Activated T-cell treated with anti-CD3 and anti-CD28 coated beads for 24 hours (primary cell): Measurements from ENCODE around the gene CDH2.

Experiments used
- DNase-seq: peaks from one replicate; pipeline ENCODE4 v3.0.0-alpha.2; 2020; ENCODE audit warnings: low read depth

Gene CDH2

DNA sequence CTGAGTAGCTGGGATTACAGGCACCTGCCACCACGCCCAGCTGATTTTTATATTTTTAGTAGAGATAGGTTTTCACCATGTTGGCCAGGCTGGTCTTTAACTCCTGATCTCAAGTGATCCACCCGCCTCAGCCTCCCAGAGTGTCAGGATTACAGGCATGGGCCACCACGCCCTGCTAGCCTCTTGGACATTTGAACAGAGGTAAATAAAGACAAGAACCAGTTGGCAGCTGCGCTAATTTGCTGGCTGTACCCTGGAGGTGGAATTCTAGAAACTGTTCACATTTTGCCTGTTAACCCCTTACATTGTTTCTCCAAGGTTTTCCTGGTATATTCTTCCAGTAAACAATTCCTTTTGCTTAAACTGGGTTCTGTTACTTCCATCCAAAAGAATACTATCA lies 132.9 kb downstream of the CDH2 start:
- DNase-seq = no peak

DNA sequence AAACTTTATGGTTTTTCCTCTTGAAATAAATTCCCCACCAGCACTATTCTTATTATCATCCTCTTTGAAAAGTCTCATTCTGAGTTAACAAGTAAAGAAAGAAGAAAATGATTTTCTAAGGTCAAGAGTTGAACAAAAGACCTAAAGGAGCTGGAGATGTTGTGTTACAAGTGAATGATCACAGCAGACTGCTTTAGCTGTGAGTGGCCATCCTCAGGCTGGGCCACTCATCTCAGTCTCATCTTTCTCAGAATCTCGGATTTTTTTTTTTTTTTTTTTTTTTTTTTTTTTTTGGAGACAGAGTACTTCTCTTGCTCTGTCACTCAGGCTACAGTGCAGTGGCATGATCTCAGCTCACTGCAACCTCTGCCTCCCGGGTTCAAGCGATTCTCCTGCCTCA lies 133.3 kb downstream of the CDH2 start:
- DNase-seq = no peak

- DNase-seq = no peak
Measured at GRCh38 chr18:28041366-28041765, 135.6 kb downstream of the CDH2 start.

- DNase-seq = no peak
Measured at GRCh38 chr18:28040716-28041115, 136.2 kb downstream of the CDH2 start.

DNA sequence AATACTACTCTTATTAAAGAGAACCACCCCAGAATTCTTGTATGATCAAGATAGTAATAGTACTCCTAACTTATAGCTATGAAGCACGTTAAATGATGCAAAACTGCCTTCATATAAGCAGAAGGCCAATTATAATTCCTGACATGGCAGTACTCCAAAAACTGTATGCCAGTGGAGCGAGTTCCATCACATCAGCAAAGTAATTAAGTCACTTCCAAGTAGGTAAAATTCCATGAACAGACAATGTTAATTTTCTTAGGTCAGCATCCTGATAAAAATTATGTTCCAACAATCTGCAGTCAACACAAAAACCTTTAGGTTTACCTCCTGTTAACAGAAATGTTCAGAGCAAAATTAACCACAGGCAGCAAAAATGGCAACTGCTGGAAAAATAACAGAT lies 136.7 kb downstream of the CDH2 start:
- no peak for DNase-seq

DNA sequence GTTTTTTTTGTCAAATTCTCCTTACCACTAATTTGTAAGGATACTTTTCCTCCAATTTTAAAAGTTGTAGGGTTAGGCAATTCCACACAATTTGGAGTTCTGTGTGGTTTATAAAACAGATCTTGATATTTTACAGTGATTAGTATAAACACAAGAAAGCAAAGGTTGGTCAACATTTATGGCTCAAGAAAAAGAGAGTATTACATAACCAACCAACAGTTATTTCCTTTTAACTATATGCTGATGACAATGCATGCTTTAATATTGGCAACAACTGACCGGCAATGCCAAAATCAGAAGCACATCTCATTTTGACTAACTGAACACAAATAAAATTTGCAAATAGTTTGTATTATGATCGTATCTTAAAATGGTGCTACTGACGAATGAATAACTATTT lies 137.2 kb downstream of the CDH2 start:
- no peak for DNase-seq

GRCh38 chr18:28039078-28039477 lies 137.9 kb downstream of the CDH2 start:
- no peak for DNase-seq

GRCh38 chr18:28036488-28036887 lies 140.4 kb downstream of the CDH2 start:
- no peak for DNase-seq

GRCh38 chr18:28034567-28034966 lies 142.4 kb downstream of the CDH2 start:
- no peak for DNase-seq

DNA sequence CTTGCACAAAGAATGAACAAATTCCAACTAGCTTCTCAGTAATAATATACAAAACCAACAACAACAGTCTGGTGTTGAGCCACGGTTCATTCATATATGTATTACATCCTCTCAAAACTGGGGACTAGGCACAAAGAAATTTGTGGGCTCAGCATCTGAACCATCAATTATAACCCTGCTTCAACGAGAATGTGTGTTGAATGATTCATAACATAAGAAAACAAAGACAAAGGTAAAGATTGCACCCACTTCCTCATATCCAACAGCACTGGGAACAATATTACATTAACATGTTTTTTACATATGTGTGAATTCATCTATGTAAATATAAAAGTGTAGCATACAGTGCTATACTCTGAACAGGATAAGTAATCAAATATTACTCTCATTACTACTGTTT lies 144.8 kb downstream of the CDH2 start:
- no peak for DNase-seq

DNA sequence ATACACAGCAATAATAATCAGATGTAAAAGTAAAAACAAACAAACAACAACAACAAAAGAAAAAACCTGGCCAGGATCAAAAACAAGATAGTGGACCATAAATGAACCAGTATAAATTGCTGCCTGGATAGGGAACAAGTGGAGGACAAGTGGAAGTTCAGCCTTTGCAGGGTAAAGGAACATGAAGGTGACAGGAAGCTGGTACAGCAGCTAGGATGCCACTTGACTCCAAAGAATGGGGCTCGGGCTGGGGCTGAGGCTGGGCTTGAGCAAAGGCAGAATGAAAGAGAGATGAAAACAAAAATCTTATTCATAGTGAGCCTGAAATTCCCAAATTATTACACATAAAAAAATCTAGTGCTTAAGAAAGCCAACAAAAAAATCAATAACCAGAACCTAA lies 146.5 kb downstream of the CDH2 start:
- no peak for DNase-seq

- DNase-seq = no peak
Measured at GRCh38 chr18:28027755-28028154, 149.2 kb downstream of the CDH2 start.

GRCh38 chr18:28019425-28020108 lies 157.4 kb downstream of the CDH2 start:
- DNase-seq = no peak

- DNase-seq = no peak
Measured at GRCh38 chr18:28018351-28018750, 158.6 kb downstream of the CDH2 start.

DNA sequence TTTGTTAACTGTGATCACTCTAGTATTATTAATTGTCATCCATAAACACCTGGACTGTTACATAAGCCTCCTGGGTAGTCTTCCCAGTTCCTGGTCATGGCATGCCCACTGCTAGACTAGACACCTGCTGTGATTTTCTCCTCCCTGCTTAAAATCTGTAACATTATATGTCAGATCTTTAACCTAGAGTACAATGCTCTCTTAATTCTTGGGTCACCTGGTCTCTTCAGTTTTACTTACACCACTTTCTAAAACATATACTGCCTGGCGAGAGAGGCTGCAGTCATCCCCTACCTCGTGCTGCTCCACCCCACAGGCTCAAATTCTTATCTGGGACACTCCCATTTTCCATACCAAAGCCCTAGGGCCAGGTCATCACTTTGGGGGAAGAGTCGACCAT lies 161.3 kb downstream of the CDH2 start:
- no peak for DNase-seq

DNA sequence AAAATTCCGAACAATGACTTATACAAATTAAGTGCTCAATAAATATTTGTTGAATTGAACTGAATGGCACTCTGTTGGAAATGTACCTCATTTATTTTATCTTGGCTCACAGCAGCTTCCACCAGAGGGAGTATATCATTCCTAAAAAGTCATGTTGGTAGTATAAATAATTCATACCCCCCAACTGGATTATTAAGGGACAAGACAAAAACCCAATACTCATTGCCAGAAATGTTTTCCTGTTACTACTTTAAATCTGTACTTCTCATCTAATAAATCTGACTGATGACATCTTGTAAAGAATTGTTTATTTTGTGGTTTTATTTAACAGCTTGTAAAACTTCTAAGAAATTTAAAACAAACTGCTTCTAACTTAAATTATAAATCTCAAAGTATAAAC lies 163.9 kb downstream of the CDH2 start:
- DNase-seq = no peak

DNA sequence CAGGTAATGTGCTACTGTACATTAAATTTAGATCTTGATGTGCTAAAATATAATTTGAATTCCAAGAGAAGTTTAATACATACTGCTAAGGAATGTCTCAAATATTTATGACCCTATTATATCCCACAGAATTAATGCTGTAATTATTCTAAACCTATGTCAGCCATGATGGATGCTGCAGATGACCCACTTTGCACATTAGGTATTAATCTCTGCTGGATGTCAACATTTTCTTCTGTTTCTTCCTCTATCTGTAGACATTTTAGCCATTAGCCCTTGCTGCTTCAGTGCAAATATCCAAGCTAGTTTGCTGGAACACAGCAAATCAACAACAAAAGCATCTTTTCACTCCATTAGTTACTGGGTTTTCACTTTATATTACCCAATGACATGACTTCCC lies 164.6 kb downstream of the CDH2 start:
- DNase-seq = no peak

DNA sequence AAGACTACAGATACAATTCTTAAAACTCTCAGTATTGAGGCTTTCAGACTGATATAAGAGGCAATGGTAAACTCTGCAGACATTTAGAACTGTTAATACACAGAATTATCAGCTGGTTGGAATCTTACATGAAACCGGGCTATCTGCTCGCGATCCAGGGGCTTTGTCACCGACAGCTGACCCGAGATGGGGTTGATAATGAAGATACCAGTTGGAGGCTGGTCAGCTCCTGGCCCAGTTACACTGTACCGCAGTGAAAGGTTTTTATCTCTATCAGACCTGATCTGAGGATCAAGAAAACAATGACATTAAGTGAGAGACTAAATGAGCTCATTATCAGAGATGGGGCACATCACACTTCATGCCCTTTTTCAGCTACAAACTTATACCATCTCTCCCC lies 167.3 kb downstream of the CDH2 start:
- DNase-seq = no peak

DNA sequence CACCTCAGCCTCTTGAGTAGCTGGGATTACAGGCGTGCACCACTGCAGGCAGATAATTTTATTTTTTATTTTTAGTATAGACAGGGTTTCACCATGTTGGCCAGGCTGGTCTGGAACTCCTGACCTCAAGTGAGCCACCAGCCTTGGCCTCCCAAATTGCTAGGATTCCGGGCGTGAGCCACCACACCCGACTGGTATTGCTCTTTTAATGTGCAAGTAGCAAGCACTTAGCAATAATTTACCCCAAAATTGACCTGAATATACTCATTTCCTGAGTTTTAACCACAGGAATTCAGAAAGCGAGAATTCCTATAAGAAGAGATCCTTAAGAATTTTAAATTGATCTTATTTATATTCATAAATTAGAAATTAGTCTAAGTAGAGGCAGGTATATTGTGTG lies 169.1 kb downstream of the CDH2 start:
- DNase-seq = no peak

- no peak for DNase-seq
Measured at GRCh38 chr18:28005164-28005563, 171.8 kb downstream of the CDH2 start.

GRCh38 chr18:28004606-28005005 lies 172.3 kb downstream of the CDH2 start:
- DNase-seq = no peak

DNA sequence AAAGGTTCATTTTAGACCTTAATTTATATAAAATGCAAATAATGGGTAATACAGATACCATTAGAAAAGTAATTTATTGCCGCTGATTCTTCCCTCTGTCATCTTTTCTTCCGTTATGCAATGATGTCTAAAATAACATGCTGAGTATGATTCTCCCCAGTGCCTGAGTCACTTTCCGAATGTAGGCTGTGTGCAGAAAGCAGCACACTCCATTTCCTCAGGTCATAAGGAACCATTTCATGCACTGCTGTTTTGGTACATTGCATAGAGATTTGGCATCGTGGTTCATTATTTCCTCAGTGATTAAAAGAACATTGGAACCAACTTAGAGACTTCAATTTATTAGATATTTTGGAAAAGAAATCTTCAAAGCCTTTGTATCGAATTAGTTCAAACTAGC lies 173.5 kb downstream of the CDH2 start:
- DNase-seq = no peak

- no peak for DNase-seq
Measured at GRCh38 chr18:28002841-28003240, 174.1 kb downstream of the CDH2 start.

DNA sequence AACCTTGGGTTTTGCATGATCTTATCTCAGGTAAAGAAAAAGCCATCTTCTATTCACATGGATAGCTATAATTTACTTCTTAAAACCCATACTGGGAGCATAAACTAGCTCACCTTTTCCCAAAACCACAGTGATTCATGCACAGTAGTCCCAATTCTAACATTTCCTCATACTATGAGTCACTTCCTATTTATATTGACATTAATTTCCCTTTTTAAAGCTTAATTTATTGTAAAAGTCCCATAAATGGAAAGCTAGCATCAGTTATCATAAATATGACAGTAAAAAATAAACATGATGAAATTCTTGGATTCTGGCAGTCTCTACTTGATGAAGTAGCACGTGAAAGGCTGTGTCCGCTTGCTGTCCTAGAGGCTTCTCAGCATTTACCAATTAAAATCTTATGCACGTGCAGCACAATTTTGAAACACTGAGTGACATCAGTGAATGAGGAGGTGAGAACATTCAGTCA lies 180.1 kb downstream of the CDH2 start:
- no peak for DNase-seq
